Iris pigment epithelial cell (primary cell): ENCODE results near the gene SPC24.
"Not testable (repeated sequence)": the region's sequence is repeated elsewhere in the genome, so short reads cannot be mapped to it uniquely, and the experiment has no call there.

Experiments used
- DNase-seq: peaks from one replicate; pipeline ENCODE4 v3.0.0-alpha.2; 2011; ENCODE audit warnings: low read depth

SPC24 gene

DNA sequence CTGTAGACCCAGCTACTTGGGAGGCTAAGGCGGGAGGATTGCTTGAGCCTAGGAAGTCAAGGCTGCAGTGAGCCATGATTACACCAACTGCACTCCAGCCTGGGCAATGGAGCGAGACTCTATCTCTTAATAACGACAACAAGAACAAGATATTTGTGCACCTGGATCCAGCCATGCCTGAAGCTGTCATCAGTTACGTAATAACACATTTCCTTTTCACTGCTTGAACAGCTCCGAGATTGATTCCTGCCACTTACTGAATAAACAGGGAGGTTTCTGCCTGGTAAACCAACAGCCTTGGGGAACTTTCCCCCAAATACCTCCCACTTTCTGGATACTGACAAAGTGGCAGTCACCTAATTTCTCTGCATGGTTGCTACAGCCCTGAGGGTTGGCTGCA is 36.4 kb upstream of the SPC24 start:
- DNase-seq, result no peak

DNA sequence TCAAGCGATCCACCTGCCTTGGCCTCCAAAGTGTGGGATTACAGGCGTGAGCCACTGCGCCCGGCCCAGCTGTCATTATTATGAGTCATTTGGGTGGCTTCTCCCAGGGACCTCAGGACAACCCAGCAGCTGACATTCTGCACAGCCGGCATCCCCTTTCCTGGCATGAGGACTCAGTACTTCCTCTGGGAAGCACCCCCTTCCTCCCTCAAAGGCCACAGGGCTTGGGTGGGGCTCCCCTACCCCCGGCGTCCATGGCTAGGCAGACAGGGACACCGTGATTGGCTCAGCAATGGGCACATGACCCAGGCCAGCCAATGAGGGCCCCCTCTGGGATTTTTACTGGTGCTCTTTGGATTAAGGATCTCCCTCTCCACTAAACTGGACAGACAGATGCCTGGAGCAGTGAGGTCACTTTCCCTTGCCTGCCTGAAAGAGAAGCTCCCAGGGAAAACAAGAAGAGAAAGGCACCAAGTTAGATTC is 35.7 kb upstream of the SPC24 start:
- peak; percentile 74 for DNase-seq

DNA sequence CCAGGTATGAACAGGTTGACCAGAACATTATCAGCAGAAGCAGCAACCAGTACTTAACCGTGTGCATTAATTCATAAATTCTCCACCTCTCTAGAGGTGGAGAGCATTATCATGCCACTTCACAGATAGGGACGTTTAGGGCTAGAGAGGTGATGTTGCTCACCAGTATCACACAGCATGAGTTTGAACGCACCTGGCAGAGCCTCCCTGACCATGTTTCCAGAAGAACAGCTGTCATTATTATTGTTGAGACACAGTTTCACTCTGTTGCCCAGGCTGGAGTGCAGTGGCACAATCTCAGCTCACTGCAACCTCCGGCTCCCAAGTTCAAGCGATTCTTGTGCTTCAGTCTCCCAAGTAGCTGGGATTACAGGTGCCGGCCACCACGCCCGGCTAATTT is 34.9 kb upstream of the SPC24 start:
- DNase-seq, result no peak

DNA sequence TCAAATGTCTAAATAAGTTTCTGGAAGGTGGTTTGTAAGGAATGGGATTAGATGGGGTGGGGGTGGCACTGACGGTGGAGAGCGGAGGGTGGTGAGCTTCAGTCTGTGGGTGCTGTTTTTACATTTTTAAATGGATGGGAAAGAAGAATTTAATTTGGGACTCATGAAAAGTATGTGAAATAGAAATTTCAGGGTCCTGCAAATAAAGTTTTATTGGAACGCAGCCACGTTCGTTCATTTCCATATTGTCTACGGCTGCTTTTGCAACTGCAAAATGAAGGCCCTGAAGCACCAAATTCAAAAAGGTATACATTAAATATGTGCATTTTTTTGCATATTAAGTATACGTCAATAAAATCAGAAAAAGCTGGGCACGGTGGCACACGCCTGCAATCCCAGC is 31.9 kb upstream of the SPC24 start:
- no peak for DNase-seq

DNA sequence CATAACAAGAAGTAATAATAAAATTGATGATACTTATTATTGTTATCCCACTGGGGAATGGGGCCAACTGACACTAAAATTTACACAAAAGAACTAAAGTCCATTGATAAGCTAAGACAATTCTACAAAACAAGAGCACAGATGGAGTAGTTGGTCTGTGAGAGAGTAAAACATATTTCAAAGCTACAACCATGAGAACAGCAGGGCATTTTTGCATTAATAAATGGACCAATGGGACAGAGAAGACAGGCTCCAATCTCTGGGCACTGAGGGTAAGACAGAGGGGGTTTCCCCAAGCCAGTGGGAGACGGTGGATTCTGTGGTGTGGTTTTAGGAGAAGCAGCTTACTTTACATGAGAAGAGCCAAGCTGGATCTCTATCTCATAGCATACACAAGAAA is 27.4 kb upstream of the SPC24 start:
- no peak for DNase-seq

DNA sequence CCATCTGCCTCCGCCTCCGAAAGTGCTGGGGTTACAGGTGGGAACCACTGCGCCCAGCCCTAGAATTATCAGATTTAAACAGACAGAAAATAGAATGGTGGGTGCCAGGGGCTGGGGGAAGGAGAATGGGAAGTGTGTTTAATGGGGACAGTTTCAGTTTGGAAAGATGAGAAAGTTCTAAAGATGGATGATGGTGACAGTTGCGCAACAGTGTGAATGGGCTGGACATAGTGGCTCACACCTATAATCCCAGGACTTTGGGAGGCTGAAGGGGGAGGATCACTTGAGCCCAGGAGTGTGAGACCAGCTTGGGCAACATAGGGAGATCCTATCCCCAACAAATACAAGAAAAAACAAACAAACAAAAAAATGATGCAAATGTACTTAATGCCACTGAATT is 25.9 kb upstream of the SPC24 start:
- DNase-seq, result no peak

DNA sequence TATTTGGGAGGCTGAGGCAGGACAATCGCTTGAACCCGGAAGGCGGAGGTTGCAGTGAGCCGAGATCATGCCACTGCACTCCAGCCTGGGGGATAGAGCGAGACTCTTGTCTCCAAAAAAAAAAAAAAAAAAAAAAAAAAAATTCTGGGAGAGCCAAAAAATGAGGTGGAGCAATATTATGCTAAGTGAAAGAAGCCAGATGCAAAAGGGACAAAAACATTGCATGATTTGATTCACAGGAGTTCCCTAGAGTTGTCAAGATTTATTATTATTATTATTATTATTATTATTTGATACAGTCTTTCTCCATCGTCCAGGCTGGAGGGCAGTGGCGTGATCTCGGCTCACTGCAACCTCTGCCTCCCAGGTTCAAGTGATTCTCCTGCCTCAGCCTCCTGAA is 25.4 kb upstream of the SPC24 start:
- DNase-seq, result not testable (repeated sequence)

DNA sequence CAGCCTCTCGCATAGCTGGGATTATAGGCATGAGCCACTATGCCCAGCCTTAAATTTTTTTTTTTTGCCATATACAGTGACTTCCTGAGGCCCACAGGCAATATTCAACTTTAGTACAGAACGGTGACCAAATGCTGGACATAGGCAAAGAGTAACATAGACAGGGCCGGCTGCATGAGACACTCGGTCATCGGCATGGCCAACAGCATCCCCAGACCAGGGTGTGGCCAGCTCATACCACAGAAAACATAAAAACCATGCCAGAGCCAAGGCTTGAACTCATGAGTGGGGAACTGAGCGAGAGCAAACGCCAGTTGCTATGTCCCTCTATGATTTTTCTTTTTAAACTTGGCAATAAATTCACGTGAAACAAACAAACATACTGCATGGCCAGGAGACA is 24.8 kb upstream of the SPC24 start:
- no peak for DNase-seq

DNA sequence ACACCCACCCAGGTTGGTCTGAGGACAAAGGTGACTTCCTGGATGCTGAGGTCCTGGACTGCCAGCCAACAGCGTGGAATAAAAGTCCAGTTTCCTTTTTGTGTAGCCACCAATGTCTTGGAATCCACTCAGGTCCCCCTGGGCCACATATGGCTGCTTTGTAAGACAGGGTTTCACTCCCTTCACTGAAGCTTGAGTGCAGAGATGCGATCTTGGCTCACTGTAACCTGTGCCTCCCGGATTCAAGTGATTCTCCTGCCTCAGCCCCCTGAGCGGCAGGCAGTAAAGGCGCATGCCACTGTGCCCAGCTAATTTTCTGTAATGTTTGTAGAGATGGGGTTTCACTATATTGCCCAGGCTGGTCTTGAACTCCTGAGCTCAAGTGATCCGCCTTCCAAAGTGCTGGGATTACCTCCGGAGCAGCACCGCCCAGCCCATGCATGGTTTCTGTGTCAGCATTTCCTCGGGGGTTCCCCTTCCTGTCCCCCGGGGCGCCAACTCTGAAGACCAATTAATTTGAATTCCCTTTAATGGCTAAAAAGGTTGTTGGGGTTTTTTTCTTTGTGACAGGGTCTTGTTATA is 24.2 kb upstream of the SPC24 start:
- no peak for DNase-seq

DNA sequence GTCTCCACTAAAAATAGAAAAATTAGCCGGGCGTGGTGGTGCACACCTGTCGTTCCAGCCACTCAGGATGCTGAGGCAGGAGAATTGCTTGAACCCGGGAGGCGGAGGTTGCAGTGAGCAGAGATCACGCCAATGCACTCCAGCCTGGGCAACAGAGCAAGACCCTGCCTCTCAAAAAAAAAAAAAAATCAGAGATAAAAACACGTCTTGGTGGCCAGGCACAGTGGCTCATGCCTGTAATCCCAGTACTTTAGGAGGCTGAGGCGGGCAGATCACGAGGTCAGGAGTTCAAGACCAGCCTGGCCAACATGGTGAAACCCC is 23.5 kb upstream of the SPC24 start:
- not testable (repeated sequence) for DNase-seq

DNA sequence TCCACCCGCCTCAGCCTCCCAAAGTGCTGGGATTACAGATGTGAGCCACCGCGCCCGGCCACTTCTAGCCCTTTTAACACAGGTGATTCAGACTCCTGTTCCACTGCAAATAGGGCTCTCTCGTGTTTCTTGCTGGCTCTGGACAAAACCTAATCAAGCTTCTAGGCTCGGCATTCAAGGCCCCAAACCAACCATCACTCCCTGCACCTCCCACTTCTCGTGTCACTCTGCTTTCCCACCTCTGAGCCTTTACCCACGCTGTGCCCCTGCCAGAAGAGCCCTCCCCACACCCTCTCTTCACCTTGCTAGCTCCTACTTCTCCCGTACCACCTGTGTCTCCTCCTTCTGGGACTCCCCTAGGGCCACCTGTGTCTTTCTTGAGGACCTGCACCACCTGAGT is 22.0 kb upstream of the SPC24 start:
- DNase-seq, result no peak

DNA sequence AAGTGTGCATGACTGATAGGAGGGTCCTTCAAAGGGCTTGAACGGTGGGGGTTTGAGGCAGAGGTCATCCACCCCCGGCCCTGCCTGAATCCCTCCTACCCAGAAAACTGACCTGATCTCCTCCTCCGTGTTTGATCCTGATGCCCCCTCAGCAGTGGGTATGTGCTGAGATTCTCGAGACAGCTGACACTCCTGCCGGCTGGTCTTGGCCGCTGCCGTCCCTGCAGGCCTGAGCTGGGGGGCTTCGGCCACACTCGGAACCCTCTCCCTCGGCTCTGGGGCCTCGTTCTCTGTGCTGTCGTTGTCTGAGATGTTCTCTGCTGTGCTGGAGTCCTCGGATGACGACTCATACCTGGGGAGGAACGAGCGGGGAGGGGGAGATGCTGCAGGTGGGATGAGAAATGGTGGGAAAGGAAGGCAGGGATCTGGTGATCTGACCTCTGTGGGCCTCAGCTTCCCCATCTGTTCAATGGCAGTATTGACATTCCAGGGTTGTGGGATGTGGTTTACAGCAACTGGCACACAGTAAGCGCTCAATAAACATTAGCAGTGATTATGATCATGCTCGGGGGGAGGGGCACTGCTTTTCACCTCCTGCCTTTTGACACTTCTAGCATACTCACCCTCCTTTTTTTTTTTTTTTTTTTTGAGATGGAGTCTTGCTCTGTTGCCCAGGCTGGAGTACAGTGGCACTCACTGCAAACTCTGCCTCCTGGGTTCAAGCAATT is 21.0 kb upstream of the SPC24 start:
- DNase-seq, result no peak

DNA sequence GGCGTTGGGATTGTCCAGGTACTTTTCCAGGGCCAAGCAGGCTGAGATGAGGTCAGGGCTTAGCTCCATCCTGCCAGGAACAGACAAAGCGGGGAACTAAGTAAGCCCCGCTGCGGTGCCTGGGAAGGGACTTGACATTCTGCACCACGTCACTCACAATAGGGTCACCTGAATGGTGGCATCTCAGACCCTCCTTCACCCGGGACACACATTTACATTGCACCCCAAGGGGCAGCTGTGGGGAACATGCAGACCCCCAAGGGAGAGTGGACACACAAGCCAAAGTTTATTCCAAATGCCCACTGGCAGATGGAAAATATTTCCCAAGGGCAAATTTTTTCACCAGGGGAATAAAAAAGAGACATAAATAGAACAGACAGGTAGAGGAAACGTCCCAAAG is 20.3 kb upstream of the SPC24 start:
- DNase-seq, result no peak

DNA sequence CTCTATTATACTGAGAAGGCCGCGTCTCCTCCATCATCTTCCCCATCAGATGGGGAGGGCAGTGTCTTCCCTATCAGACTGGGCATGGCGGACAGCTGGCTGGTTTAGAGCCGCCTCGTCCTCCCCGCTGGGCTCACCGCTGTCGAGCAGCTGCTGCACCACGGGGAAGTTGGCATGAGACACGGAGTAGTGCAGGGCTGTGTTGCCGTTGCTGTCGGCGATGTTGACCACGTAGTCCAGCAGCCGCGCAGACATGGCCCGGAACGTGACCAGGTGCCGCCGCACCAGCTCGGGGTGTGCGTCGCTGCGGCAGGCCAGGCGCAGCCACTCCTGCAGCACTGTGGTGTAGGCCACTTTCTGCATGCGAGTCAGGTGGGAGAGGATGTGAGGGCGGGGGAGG is 18.8 kb upstream of the SPC24 start:
- DNase-seq, result no peak

DNA sequence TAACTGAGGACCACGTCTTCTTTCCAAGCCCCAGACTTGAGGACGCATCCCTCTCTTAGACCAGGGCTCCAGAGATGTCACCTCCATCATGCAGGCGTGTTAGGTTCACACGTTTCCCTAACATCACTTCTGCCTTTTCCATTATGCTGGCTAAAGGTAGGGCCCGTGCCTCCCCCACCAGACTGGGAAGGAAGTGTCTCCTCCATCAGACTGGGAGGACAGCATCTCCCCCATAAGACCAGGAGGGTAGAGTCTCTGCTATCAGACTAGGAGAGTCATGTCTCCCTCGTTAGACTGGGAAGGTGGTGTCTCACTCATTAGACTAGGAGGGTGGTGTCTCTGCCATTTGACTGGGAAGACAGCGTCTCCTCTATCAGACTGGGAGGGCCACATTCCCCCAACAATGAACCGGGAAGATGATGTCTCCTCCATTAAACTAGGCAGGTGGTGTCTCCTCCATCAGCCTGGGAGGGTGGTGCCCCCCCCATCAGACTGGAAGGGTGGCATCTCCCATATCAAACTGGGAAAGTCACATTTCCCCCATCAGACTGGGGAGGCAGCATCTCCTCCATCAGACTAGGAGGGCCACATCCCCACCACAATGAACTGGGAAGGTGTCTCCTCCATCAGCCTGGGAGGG is 18.1 kb upstream of the SPC24 start:
- no peak for DNase-seq

DNA sequence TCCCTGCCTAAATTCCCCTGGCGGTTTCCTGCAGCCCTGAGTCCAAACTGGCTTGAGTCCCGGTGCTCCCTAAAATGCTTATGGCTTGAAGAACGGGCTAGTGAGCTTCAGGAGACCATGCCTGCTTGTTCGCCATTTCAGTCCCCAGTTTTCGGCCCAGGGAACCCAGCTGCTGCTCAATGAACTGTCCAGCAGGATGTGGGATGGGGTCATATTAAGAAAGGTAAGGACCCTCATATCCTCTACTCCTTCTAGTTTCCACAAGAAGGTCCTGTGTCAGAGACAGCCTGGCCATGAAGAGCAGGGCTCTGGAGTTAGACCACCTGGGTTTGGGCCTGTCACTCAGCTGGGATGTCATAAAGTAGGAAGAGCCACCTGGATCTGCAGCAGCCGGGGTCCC is 17.0 kb upstream of the SPC24 start:
- DNase-seq, result no peak

DNA sequence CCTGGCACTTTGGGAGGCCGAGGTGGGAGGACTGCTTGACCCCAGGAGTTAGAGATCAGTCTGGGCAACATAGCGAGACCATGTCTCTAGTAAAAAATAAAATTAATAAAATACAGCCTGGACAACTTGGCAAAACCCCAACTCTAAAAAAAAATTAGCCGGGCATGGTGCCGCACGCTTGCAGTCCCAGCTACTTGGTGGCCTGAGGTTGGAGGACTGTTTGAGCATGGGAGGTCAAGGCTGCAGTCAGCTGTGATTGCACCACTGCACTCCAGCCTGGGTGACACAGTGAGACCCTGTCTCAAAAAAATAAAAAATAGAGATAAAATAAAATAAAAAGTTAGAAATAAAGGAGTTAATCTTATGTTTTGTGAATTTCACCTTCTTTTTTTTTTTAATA is 15.6 kb upstream of the SPC24 start:
- no peak for DNase-seq

DNA sequence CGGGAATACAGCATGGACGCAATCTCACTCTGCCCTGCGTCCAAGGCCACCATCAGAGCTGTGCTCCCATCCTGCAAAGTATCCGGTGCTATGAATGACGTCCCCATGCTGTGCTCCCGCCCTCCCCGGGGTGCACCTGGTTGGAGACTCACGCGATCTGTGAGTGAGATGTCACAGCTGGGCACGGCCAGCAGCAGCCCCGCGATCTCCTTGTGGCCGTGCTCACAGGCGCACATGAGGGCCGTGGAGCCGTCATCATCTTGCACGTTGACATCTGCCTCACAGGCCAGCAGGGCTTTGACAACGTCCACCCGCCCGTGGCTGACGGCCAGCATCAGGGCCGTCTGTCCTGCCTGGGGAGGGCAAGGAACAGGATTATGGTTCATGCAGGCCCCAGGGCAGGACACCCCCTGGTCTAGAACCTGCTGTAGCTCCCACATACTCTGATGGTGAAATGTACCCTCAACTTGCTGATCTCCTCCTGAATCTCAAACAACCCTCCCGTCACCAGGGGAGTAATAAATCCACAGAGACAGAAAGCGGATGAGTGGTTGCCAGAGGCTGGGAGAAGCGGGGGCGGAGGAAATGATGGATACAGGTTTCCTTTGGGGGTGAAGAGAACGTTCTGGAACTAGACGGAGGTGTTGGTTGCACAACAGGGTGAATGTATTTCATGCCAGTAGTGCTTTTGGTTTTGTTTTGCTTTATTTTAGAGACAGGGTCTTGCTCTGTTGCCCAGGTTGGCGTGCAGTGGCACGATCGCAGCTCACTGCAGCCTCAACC is 14.5 kb upstream of the SPC24 start:
- DNase-seq, result peak; percentile 73

DNA sequence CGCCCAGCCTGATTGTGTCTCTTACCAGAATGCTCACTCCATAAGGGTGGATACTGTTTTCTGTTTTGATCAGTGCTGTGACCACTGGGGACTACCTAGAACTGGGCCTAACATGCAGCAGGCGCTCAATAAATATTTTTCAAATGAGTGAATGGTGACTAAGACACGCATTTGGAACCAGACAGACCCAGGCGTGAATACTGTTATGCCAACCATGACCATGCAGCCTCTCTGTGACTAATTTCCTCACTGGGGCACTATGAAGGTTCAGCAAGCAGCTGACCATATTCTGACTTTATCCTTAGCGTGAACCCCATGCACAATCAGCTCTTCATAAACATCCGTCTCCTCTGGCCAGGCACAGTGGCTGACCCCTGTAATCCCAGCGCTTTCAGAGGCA is 13.0 kb upstream of the SPC24 start:
- DNase-seq, result peak; percentile 98

DNA sequence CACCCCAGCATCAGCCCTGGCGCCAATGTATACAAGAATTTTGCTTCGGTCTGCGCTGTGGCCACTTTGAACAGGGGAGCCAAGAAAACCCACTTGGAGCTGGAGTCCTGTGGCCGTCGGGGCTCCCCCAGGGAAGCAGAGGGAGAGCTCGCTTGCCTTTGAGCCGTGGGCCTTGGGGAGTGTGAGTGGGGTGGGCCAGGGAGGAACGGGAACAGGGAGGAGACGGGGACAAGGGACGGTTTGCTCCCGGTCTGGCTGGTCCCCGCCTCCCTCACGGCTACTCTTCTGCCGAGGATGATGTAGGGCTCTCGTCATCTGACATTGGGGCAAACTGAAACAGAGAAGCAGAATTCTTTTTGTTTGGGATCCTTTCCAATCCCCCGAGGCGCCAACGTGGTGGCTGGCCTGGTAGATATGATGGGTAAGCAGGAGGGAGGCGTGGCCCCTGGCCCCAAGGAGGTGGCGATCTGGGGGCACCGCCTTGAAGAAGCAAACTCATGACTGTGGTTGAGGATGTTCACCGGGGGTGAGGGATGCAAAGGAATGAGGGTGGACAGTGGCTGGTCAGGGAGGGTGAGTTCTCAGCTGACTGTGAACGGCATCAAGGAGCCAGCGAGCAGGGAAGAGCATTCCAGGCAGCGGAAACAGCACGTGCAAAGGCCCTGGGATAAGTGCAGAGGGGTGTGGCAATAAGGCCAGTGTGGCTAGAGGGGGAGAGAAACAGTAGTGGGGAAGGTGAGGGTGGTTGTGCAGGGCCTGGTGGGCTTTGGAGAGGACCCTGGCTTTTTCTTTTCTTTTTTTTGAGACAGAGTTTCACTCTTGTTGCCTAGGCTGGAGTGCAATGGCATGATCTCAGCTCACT is 10.9 kb upstream of the SPC24 start:
- DNase-seq, result no peak

DNA sequence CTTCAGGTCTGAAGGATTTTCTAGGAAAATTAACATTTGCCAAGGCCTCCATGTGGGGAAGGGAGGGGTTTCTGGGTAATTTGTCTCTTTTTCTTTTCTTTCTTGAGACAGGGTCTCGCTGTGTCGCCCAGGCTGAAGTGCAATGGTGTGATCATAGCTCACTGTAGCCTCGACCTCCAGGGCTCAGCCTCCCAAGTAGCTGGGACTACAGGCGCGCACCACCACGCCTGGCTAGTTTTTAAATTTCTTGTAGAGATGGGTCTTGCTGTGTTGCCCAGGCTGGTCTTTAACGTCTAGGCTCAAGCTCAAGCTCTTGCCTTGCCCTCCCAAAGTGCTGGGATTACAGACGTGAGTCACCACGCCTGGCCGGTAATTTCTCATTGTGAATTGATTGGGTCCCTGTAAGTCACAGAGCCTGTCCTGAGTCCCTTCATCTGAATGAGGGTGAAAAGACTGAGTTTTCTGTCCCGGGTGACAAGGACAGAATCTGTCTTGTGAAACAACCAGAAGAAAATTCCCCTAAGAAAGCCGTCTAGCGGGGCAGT is 10.0 kb upstream of the SPC24 start:
- DNase-seq, result peak; percentile 33
